GM23338 (cell line): ENCODE results near the gene PHGDH. TPM values are rescaled to one million over a fixed set of nuclear protein-coding genes. Genes with fewer than 3 reads are reported as not detected.
"Not testable (repeated sequence)": the region's sequence is repeated elsewhere in the genome, so short reads cannot be mapped to it uniquely, and the experiment has no call there.

ENCODE experiments used
- ATAC-seq: fragments of 200-7000 bp; cut with Tn5 transposase; 3 replicates; pipeline ENCODE4 v1.9.1; 2020
- DNase-seq: peaks from one replicate; pipeline ENCODE4 v3.0.0-alpha.2; 2015; ENCODE audit warnings: low spot score
- H2AFZ ChIP-seq: fragments of 200-600 bp; sonication (generic); 2 replicates; pipeline ENCODE4 v1.8.0; 2016; ENCODE audit warnings: antibody characterized with exemption, mild to moderate bottlenecking, moderate library complexity
- H3F3A ChIP-seq: fragments of 200-600 bp; sonication (generic); replicated peaks from 2 replicates; pipeline ENCODE4 v1.8.0; 2017; ENCODE audit warnings: antibody characterized with exemption, mixed run types, low read depth
- H3K27ac ChIP-seq: fragments of 200-600 bp; sonication (generic); 2 replicates; pipeline ENCODE4 v1.6.1; 2016; ENCODE audit warnings: low read depth
- H3K27me3 ChIP-seq: fragments of 200-600 bp; sonication (generic); 2 replicates; pipeline ENCODE4 v1.8.0; 2016; ENCODE audit warnings: mild to moderate bottlenecking, mixed run types, moderate library complexity; ENCODE audit not compliant: insufficient read depth
- H3K36me3 ChIP-seq: fragments of 200-600 bp; sonication (generic); 2 replicates; pipeline ENCODE4 v1.8.0; 2016; ENCODE audit warnings: mild to moderate bottlenecking; ENCODE audit not compliant: insufficient read depth
- H3K4me1 ChIP-seq: fragments of 200-600 bp; sonication (generic); 2 replicates; pipeline ENCODE4 v1.8.0; 2016; ENCODE audit warnings: mild to moderate bottlenecking, moderate library complexity; ENCODE audit not compliant: insufficient read depth
- H3K4me2 ChIP-seq: fragments of 200-600 bp; sonication (generic); 2 replicates; pipeline ENCODE4 v1.7.1; 2017; ENCODE audit warnings: mixed run types
- H3K4me3 ChIP-seq: fragments of 200-600 bp; sonication (generic); 2 replicates; pipeline ENCODE4 v1.6.1; 2016; ENCODE audit warnings: mixed run types
- H3K79me2 ChIP-seq: fragments of 200-600 bp; sonication (generic); replicated peaks from 2 replicates; pipeline ENCODE4 v1.8.0; 2017; ENCODE audit warnings: mild to moderate bottlenecking; ENCODE audit not compliant: insufficient read depth
- H3K9me2 ChIP-seq: fragments of 200-600 bp; sonication (generic); 2 replicates; pipeline ENCODE4 v1.8.0; 2017; ENCODE audit not compliant: insufficient read depth
- H4K20me1 ChIP-seq: fragments of 200-600 bp; sonication (generic); replicated peaks from 2 replicates; pipeline ENCODE4 v1.8.0; 2017; ENCODE audit warnings: mild to moderate bottlenecking; ENCODE audit not compliant: insufficient read depth
- H3K27ac Mint-ChIP-seq: 2 replicates; pipeline ENCODE4 v1.8.0; 2020; ENCODE audit warnings: inconsistent platforms, mild to moderate bottlenecking, moderate library complexity, mixed read lengths
- H3K27me3 Mint-ChIP-seq: 3 replicates; pipeline ENCODE4 v1.8.0; 2022; ENCODE audit warnings: low read depth, mild to moderate bottlenecking, moderate library complexity, mixed read lengths, inconsistent platforms; ENCODE audit not compliant: insufficient read depth, poor library complexity
- H3K36me3 Mint-ChIP-seq: 3 replicates; pipeline ENCODE4 v1.8.0; 2021; ENCODE audit warnings: low read depth, mild to moderate bottlenecking, inconsistent platforms, moderate library complexity, mixed read lengths
- H3K4me1 Mint-ChIP-seq: 3 replicates; pipeline ENCODE4 v1.8.0; 2020; ENCODE audit warnings: mild to moderate bottlenecking, inconsistent platforms, mixed read lengths
- H3K4me3 Mint-ChIP-seq: 3 replicates; pipeline ENCODE4 v1.8.0; 2021; ENCODE audit warnings: moderate library complexity, mild to moderate bottlenecking, inconsistent platforms, mixed read lengths
- H3K9me3 Mint-ChIP-seq: 3 replicates; pipeline ENCODE4 v1.8.0; 2020; ENCODE audit warnings: moderate library complexity, mild to moderate bottlenecking, inconsistent platforms, mixed read lengths
- ZNF462 ChIP-seq: fragments of 250-450 bp; sonication (Bioruptor Pico); IDR thresholded peaks from 2 replicates; pipeline ENCODE4 v1.5.0; 2020; ENCODE audit warnings: mild to moderate bottlenecking, moderate library complexity
- polyA plus RNA-seq: library from polyadenylated mRNA; unstranded; fragments of >200 nt; fragmentation: Nextera tagmentation; extraction: Ambion mirVana; gene quantifications from 2 replicates; pipeline ENCODE4 v1.2.1, GENCODE V29; 2016
- total RNA-seq: library from RNA; depleted of rRNA; stranded (reverse); fragments of >200 nt; shearing (Covaris generic); gene quantifications from 2 replicates; pipeline ENCODE4 v1.2.3, GENCODE V29; 2014

PHGDH gene
- total and polyA plus RNA-seq, 2 experiments from 2014 or later, result 612 to 885 TPM

- TF ChIP-seq ZNF462, result no peak
Measured at GRCh38 chr1:119784191-119784781, 72.6 kb downstream of the PHGDH start (continued).

GRCh38 chr1:119786046-119786445 lies 74.3 kb downstream of the PHGDH start:
- not testable (repeated sequence) for H3K27me3 ChIP-seq, ATAC-seq

GRCh38 chr1:119786473-119787050 lies 74.8 kb downstream of the PHGDH start:
- not testable (repeated sequence) for H3K4me1 ChIP-seq, H3K27ac ChIP-seq, H4K20me1 ChIP-seq, H3F3A ChIP-seq, H3K4me3 Mint-ChIP-seq, H2AFZ ChIP-seq, H3K9me3 Mint-ChIP-seq, H3K4me2 ChIP-seq, H3K4me1 Mint-ChIP-seq, H3K79me2 ChIP-seq, H3K4me3 ChIP-seq, H3K9me2 ChIP-seq, DNase-seq, H3K27ac Mint-ChIP-seq, H3K27me3 ChIP-seq, H3K27me3 Mint-ChIP-seq, H3K36me3 Mint-ChIP-seq, ATAC-seq, H3K36me3 ChIP-seq

More at GRCh38 chr1:119786046-119786445, 74.3 kb downstream of the PHGDH start:
- not testable (repeated sequence) for H3F3A ChIP-seq, H3K4me1 Mint-ChIP-seq, H3K4me3 ChIP-seq, DNase-seq, H4K20me1 ChIP-seq, H3K4me2 ChIP-seq, H3K36me3 ChIP-seq, H3K36me3 Mint-ChIP-seq, H3K27ac ChIP-seq, H3K4me1 ChIP-seq, H3K9me2 ChIP-seq, H3K27me3 Mint-ChIP-seq, H3K27ac Mint-ChIP-seq, H3K9me3 Mint-ChIP-seq, H2AFZ ChIP-seq, H3K4me3 Mint-ChIP-seq, H3K79me2 ChIP-seq
